ENCODE data around the gene MACROD1. TPM values are rescaled to one million over a fixed set of nuclear protein-coding genes. Genes with fewer than 3 reads are reported as not detected.
A peak's percentile ranks its signal among the peaks of the same experiment; 100 is the strongest.

The MACROD1 gene
- total RNA-seq, 1 experiment from 2014 or later, result 36.9 TPM

- TF ChIP-seq, protein P1, sequence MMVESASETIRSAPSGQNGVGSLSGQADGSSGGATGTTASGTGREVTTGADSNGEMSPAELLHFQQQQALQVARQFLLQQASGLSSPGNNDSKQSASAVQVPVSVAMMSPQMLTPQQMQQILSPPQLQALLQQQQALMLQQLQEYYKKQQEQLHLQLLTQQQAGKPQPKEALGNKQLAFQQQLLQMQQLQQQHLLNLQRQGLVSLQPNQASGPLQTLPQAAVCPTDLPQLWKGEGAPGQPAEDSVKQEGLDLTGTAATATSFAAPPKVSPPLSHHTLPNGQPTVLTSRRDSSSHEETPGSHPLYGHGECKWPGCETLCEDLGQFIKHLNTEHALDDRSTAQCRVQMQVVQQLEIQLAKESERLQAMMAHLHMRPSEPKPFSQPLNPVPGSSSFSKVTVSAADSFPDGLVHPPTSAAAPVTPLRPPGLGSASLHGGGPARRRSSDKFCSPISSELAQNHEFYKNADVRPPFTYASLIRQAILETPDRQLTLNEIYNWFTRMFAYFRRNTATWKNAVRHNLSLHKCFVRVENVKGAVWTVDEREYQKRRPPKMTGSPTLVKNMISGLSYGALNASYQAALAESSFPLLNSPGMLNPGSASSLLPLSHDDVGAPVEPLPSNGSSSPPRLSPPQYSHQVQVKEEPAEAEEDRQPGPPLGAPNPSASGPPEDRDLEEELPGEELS (CRISPR knock-in tag; IDR thresholded peaks at IDR 0.05), result no peak
Measured at GRCh38 chr11:64065141-64065465, 100.8 kb downstream of the MACROD1 start (continued).

- CTCF ChIA-PET, result interaction anchor here (1.6 to 1.7 kb wide), 2 partner anchors 24 to 88 kb away, joined by 3 to 8 read pairs; no protein-coding TSS in a partner anchor
- peak overlapping the region; percentile 73; the same call in 1 of the 2 replicates for H3K27ac Mint-ChIP-seq
- H3K4me3 Mint-ChIP-seq, result no peak overlapping the region
- H3K9me3 Mint-ChIP-seq, result no peaks in the 10 kb centered on the region
- TF ChIP-seq SP1 (CRISPR knock-in tag; conservative IDR thresholded peaks at IDR 0.05) (no peak), GABPB1 (CRISPR knock-in tag; IDR thresholded peaks at IDR 0.05) (no peak), NFYB (CRISPR knock-in tag; conservative IDR thresholded peaks at IDR 0.05; ENCODE audit: low read depth) (no peak), SMAD3 (CRISPR knock-in tag; IDR thresholded peaks at IDR 0.05; ENCODE audit: borderline replicate concordance) (no peak), ZNF219 (CRISPR knock-in tag; IDR thresholded peaks at IDR 0.05; ENCODE audit: borderline replicate concordance) (no peak), TP53 (CRISPR knock-in tag; IDR thresholded peaks at IDR 0.05) (no peak), JUN (CRISPR knock-in tag; IDR thresholded peaks at IDR 0.05) (no peak), ZSCAN18 (CRISPR knock-in tag; IDR thresholded peaks at IDR 0.05) (no peak), ZNF396 (CRISPR knock-in tag; IDR thresholded peaks at IDR 0.05; ENCODE audit: borderline replicate concordance) (no peak), ZBTB21 (CRISPR knock-in tag; IDR thresholded peaks at IDR 0.05; ENCODE audit: borderline replicate concordance) (no peak), ZBTB43 (CRISPR knock-in tag; IDR thresholded peaks at IDR 0.05) (no peak), JAZF1 (CRISPR knock-in tag; IDR thresholded peaks at IDR 0.05) (no peak), ZNF416 (CRISPR knock-in tag; IDR thresholded peaks at IDR 0.05) (no peak)
- TF ChIP-seq, protein P2, sequence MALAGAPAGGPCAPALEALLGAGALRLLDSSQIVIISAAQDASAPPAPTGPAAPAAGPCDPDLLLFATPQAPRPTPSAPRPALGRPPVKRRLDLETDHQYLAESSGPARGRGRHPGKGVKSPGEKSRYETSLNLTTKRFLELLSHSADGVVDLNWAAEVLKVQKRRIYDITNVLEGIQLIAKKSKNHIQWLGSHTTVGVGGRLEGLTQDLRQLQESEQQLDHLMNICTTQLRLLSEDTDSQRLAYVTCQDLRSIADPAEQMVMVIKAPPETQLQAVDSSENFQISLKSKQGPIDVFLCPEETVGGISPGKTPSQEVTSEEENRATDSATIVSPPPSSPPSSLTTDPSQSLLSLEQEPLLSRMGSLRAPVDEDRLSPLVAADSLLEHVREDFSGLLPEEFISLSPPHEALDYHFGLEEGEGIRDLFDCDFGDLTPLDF (CRISPR knock-in tag; IDR thresholded peaks at IDR 0.05), result no peak
- TF ChIP-seq, protein P3, sequence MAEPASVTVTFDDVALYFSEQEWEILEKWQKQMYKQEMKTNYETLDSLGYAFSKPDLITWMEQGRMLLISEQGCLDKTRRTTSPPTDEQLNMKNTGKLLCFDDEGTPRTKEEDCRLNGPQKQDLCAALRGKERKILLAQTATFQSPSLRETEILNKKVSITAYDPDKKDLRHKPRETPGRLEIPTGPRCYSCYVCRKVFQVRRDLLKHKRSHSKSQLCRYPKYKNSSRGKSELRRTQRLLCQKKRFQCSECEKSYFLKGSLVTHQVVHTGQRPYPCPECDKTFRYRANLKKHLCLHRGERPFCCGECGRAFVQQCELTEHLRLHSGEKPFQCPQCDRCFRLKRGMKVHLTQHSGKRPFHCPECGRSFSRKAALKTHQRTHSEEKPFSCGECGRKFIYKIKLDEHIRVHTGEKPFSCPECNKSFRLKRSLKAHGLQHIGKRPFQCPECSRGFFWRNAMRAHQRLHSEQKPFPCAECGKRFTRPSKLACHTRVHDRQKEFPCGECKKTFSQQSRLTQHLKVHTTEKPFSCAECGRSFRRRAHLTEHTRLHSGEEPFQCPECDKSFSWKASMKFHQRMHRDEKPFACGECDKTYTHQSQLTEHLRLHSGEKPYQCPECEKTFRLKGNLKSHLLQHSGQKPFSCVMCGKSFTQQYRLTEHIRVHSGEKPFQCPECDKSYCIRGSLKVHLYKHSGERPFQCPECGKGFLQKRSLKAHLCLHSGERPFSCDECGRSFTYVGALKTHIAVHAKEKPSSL (CRISPR knock-in tag; conservative IDR thresholded peaks at IDR 0.05), result no peak
- TF ChIP-seq, protein P4, sequence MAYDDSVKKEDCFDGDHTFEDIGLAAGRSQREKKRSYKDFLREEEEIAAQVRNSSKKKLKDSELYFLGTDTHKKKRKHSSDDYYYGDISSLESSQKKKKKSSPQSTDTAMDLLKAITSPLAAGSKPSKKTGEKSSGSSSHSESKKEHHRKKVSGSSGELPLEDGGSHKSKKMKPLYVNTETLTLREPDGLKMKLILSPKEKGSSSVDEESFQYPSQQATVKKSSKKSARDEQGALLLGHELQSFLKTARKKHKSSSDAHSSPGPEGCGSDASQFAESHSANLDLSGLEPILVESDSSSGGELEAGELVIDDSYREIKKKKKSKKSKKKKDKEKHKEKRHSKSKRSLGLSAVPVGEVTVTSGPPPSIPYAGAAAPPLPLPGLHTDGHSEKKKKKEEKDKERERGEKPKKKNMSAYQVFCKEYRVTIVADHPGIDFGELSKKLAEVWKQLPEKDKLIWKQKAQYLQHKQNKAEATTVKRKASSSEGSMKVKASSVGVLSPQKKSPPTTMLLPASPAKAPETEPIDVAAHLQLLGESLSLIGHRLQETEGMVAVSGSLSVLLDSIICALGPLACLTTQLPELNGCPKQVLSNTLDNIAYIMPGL (CRISPR knock-in tag; IDR thresholded peaks at IDR 0.05), result no peak
- DNase-seq (ENCODE audit: low spot score) (no peak), ATAC-seq (no peak)
- peaks cover 17% of the 10 kb centered on the region for H3K4me1 Mint-ChIP-seq
- H3K27me3 Mint-ChIP-seq (ENCODE audit: low read depth), result peaks cover 84% of the 10 kb centered on the region
- POLR2A ChIA-PET, result interaction anchor here (0.5 kb wide), 1 partner anchor 1180 kb away, joined by 10 read pairs; no protein-coding TSS in a partner anchor
- H3K36me3 Mint-ChIP-seq, result no peaks in the 10 kb centered on the region
Measured at GRCh38 chr11:64064374-64065140, 101.4 kb downstream of the MACROD1 start.

Measured in WTC11 (cell line).